ENCODE measurements around the gene ACTR1A.
A peak's percentile ranks its signal among the peaks of the same experiment; 100 is the strongest.

The ACTR1A gene

GRCh38 chr10:102507521-102507920 lies 5.0 kb upstream of the ACTR1A start:
- no peak for DNase-seq (ENCODE audit: low read depth)
- in situ Hi-C loops (cut with HindIII; ENCODE audit: low sequenced_read_pairs), result loop anchor here (10.0 kb wide), 2 partner anchors 87 to 283 kb away; partner anchors contain the start of gene ELOVL3
- no peak for TF ChIP-seq CTCF (IDR thresholded peaks at IDR 0.05; ENCODE audit: low read depth, low read length, missing control alignments)
- no peak overlapping the region for H3K4me3 ChIP-seq (ENCODE audit: low read depth, low read length)

GRCh38 chr10:102505462-102506115 lies 3.1 kb upstream of the ACTR1A start:
- no peak for DNase-seq (ENCODE audit: low read depth)
- in situ Hi-C loops (cut with HindIII; ENCODE audit: low sequenced_read_pairs), result loop anchor here (10.0 kb wide), 2 partner anchors 89 to 281 kb away; partner anchors contain the start of gene ELOVL3
- TF ChIP-seq CTCF (IDR thresholded peaks at IDR 0.05; ENCODE audit: low read depth, low read length, missing control alignments), result no peak

GRCh38 chr10:102504976-102505300 lies 2.4 kb upstream of the ACTR1A start:
- in situ Hi-C loops (cut with HindIII; ENCODE audit: low sequenced_read_pairs), result loop anchor here (10.0 kb wide), 2 partner anchors 90 to 280 kb away; partner anchors contain the start of gene ELOVL3
- DNase-seq (ENCODE audit: low read depth), result no peak
- peak overlapping the region; percentile 98 for H3K4me3 ChIP-seq (ENCODE audit: low read depth, low read length)
- TF ChIP-seq CTCF (IDR thresholded peaks at IDR 0.05; ENCODE audit: low read depth, low read length, missing control alignments), result no peak

More at GRCh38 chr10:102505462-102506115, 3.1 kb upstream of the ACTR1A start:
- peak overlapping the region; percentile 98 for H3K4me3 ChIP-seq (ENCODE audit: low read depth, low read length)

GRCh38 chr10:102504179-102504975 lies 1.9 kb upstream of the ACTR1A start:
- in situ Hi-C loops (cut with HindIII; ENCODE audit: low sequenced_read_pairs), result loop anchor here (10.0 kb wide), 2 partner anchors 90 to 280 kb away; partner anchors contain the start of gene ELOVL3

GRCh38 chr10:102503264-102504178 lies 1.0 kb upstream of the ACTR1A start, which contains the start of gene SUFU:
TSS of gene SUFU (plus strand) at chr10:102503972. CDS start at chr10:102504153, 181 bp downstream.
- peak; percentile 98 for DNase-seq (ENCODE audit: low read depth)
- peak within 1 kb of the TSS; percentile 98 for H3K4me3 ChIP-seq (ENCODE audit: low read depth, low read length)
- in situ Hi-C loops (cut with HindIII; ENCODE audit: low sequenced_read_pairs), result loop anchor here (10.0 kb wide), 2 partner anchors 91 to 279 kb away; partner anchors contain the start of gene ELOVL3
- peak; percentile 93 for TF ChIP-seq CTCF (IDR thresholded peaks at IDR 0.05; ENCODE audit: low read depth, low read length, missing control alignments)

More at GRCh38 chr10:102504179-102504975, 1.9 kb upstream of the ACTR1A start:
- no peak for TF ChIP-seq CTCF (IDR thresholded peaks at IDR 0.05; ENCODE audit: low read depth, low read length, missing control alignments)
- H3K4me3 ChIP-seq (ENCODE audit: low read depth, low read length), result peak overlapping the region; percentile 98
- DNase-seq (ENCODE audit: low read depth), result no peak

GRCh38 chr10:102502029-102502336 lies 529 bp downstream of the ACTR1A start:
- in situ Hi-C loops (cut with HindIII; ENCODE audit: low sequenced_read_pairs), result loop anchor here (10.0 kb wide), 2 partner anchors 93 to 277 kb away; partner anchors contain the start of gene ELOVL3
- peak; percentile 99 for DNase-seq (ENCODE audit: low read depth)
- no peak for TF ChIP-seq CTCF (IDR thresholded peaks at IDR 0.05; ENCODE audit: low read depth, low read length, missing control alignments)
- H3K4me3 ChIP-seq (ENCODE audit: low read depth, low read length), result peak overlapping the region; percentile 98

All from astrocyte of the cerebellum (primary cell).